GM12878 (cell line): ENCODE measurements around the gene TMEM44. TPM values are rescaled to one million over a fixed set of nuclear protein-coding genes. Genes with fewer than 3 reads are reported as not detected.

Source experiments
- ATAC-seq: fragments of 200-7000 bp; cut with Tn5 transposase; 3 replicates; pipeline ENCODE4 v1.9.1; 2020; ENCODE audit warnings: mild to moderate bottlenecking, moderate library complexity
- BruUV-seq: library from RNA; stranded (reverse); fragments of 400-500 nt; replicated peaks from 2 replicates; lab custom pipeline; 2021; lab: Mats Ljungman, UMichigan
- CTCF ChIA-PET: fragments of 300-600 bp; sonication (Branson Sonifier 250); formaldehyde crosslinking; extraction: SDS; loops from one replicate; lab custom pipeline; 2021; ENCODE audit warnings: inconsistent platforms; lab: Yijun Ruan, JAX
- POLR2A ChIA-PET: fragments of 350-600 bp; formaldehyde crosslinking; extraction: SDS; loops from one replicate; lab custom pipeline; 2021; ENCODE audit warnings: inconsistent platforms; lab: Charles Lee
- RAD21 ChIA-PET: fragments of 300-600 bp; sonication (Branson Sonifier 250); formaldehyde crosslinking; loops from one replicate; lab custom pipeline; 2023; ENCODE audit warnings: antibody characterized with exemption; ENCODE audit not compliant: unreplicated experiment; lab: Charles Lee
- SMC1A ChIA-PET: fragments of 300-600 bp; sonication (Branson Sonifier 250); formaldehyde crosslinking; loops from one replicate; lab custom pipeline; 2023; ENCODE audit not compliant: unreplicated experiment, uncharacterized antibody; lab: Charles Lee
- DNase-seq: peaks from one replicate; pipeline ENCODE4 v3.0.0-alpha.2; 2011; ENCODE audit warnings: low read depth, low spot score
- FAIRE-seq: peaks from 3 replicates; lab custom pipeline; 2011; peaks lifted over from hg19 to GRCh38; lab: Jason Lieb, UNC
- H2AFZ ChIP-seq: 2 replicates; pipeline ENCODE4 v1.6.0; 2011; ENCODE audit warnings: low read depth, low read length, control low read depth; ENCODE audit not compliant: control insufficient read depth
- H3K27ac ChIP-seq: 2 replicates; pipeline ENCODE4 v1.5.1; 2011; ENCODE audit warnings: control low read depth; ENCODE audit not compliant: control insufficient read depth, insufficient read depth
- H3K27me3 ChIP-seq, 2 experiments: replicated peaks in 1 of 2; 2 replicates each; pipeline versions ENCODE4 v1.6.0 to v1.6.1; 2011; ENCODE audit warnings: low read length in 1 of 2; ENCODE audit not compliant: control insufficient read depth in 2 of 2, insufficient read depth in 2 of 2
- H3K36me3 ChIP-seq, 2 experiments: 2 replicates each; pipeline ENCODE4 v1.5.1; 2011; ENCODE audit warnings: low read length in 1 of 2; ENCODE audit not compliant: control insufficient read depth in 2 of 2, insufficient read depth in 2 of 2
- H3K4me1 ChIP-seq: 2 replicates; pipeline ENCODE4 v1.6.1; 2011; ENCODE audit warnings: mild to moderate bottlenecking, low read length, moderate library complexity, mixed read lengths; ENCODE audit not compliant: control insufficient read depth, insufficient read depth
- H3K4me2 ChIP-seq: 2 replicates; pipeline ENCODE4 v1.6.0; 2011; ENCODE audit warnings: control low read depth; ENCODE audit not compliant: control insufficient read depth, insufficient read depth
- H3K4me3 ChIP-seq: fragments of 200-600 bp; sonication (generic); 2 replicates; pipeline ENCODE4 v1.5.1; 2016
- H3K79me2 ChIP-seq: 2 replicates; pipeline ENCODE4 v1.6.0; 2011; ENCODE audit warnings: low read length; ENCODE audit not compliant: control insufficient read depth, insufficient read depth
- H3K9ac ChIP-seq: 2 replicates; pipeline ENCODE4 v1.8.0; 2011; ENCODE audit warnings: low read length, control low read depth, mixed read lengths; ENCODE audit not compliant: control insufficient read depth, insufficient read depth
- H3K9me3 ChIP-seq: replicated peaks from 3 replicates; pipeline ENCODE4 v1.5.1; 2011; ENCODE audit warnings: mild to moderate bottlenecking, low read length; ENCODE audit not compliant: control insufficient read depth, insufficient read depth
- H4K20me1 ChIP-seq: 2 replicates; pipeline ENCODE4 v1.6.0; 2011; ENCODE audit not compliant: control insufficient read depth, insufficient read depth
- ATF2 ChIP-seq: IDR thresholded peaks from 2 replicates; pipeline ENCODE4 v1.6.1; 2012; ENCODE audit warnings: low read length, inconsistent platforms
- ATF3 ChIP-seq: IDR thresholded peaks from 2 replicates; pipeline ENCODE4 v1.6.1; 2011; ENCODE audit warnings: low read depth, mild to moderate bottlenecking, low read length, moderate library complexity, borderline replicate concordance; ENCODE audit errors: extremely low read depth
- BACH1 ChIP-seq: fragments of 450-650 bp; IDR thresholded peaks from 2 replicates; pipeline ENCODE4 v1.6.1; 2017; ENCODE audit warnings: mild to moderate bottlenecking, borderline replicate concordance
- CBX3 ChIP-seq: fragments of 200-600 bp; sonication (generic); IDR thresholded peaks from 2 replicates; pipeline ENCODE4 v1.6.1; 2016; ENCODE audit warnings: low read depth, borderline replicate concordance
- ELK1 ChIP-seq: IDR thresholded peaks from 2 replicates; pipeline ENCODE4 v1.6.1; 2012; ENCODE audit warnings: low read depth, low read length, improper control_type of control experiment
- GATAD2B ChIP-seq: fragments of 450-650 bp; conservative IDR thresholded peaks from 2 replicates; pipeline ENCODE4 v1.6.1; 2017; ENCODE audit warnings: low read depth, mild to moderate bottlenecking, moderate library complexity
- HCFC1 ChIP-seq: fragments of 150-350 bp; IDR thresholded peaks from 2 replicates; pipeline ENCODE4 v1.6.1; 2014; ENCODE audit warnings: low read length
- IKZF2 ChIP-seq, 2 experiments: fragments of 450-650 bp; IDR thresholded peaks; 2 replicates each; pipeline ENCODE4 v1.6.1; 2017; ENCODE audit warnings: mild to moderate bottlenecking in 2 of 2, moderate library complexity in 2 of 2
- MAX ChIP-seq: IDR thresholded peaks from 2 replicates; pipeline ENCODE4 v1.6.1; 2012; ENCODE audit warnings: low read depth, low read length, improper control_type of control experiment
- MEF2B ChIP-seq: fragments of 450-650 bp; IDR thresholded peaks from 2 replicates; pipeline ENCODE4 v1.6.1; 2018; ENCODE audit warnings: mild to moderate bottlenecking, moderate library complexity; ENCODE audit not compliant: partially characterized antibody, poor library complexity, severe bottlenecking
- NFIC ChIP-seq: IDR thresholded peaks from 2 replicates; pipeline ENCODE4 v1.6.1; 2012; ENCODE audit warnings: low read depth, mild to moderate bottlenecking, inconsistent platforms, low read length, moderate library complexity
- NFYA ChIP-seq: IDR thresholded peaks from 2 replicates; pipeline ENCODE4 v1.6.1; 2011; ENCODE audit warnings: low read depth, mild to moderate bottlenecking, low read length, improper control_type of control experiment, borderline replicate concordance
- NFYB ChIP-seq: IDR thresholded peaks from 2 replicates; pipeline ENCODE4 v1.6.1; 2011; ENCODE audit warnings: low read depth, mild to moderate bottlenecking, low read length, improper control_type of control experiment, moderate library complexity; ENCODE audit not compliant: insufficient read depth
- STAT3 ChIP-seq: IDR thresholded peaks from 2 replicates; pipeline ENCODE4 v1.6.1; 2011; ENCODE audit warnings: low read depth, low read length, improper control_type of control experiment
- YY1 ChIP-seq: IDR thresholded peaks from 2 replicates; pipeline ENCODE4 v1.6.1; 2011; ENCODE audit warnings: low read depth, mild to moderate bottlenecking, low read length
- ZBTB33 ChIP-seq: fragments of 450-650 bp; IDR thresholded peaks from 2 replicates; pipeline ENCODE4 v1.6.1; 2017; ENCODE audit warnings: mild to moderate bottlenecking
- ZNF384 ChIP-seq: IDR thresholded peaks from 2 replicates; pipeline ENCODE4 v1.6.1; 2012; ENCODE audit warnings: low read depth, mild to moderate bottlenecking, low read length, improper control_type of control experiment, borderline replicate concordance
- WGBS: methylation state at CpG from one replicate; pipeline ENCODE4 v1.1.6; 2016; ENCODE audit warnings: low lambda C conversion rate; ENCODE audit not compliant: insufficient replicate concordance, insufficient coverage; ENCODE audit errors: missing lambda C conversion rate; 5-methylcytosine and 5-hydroxymethylcytosine counted together
- in situ Hi-C: fragments of 300-500 bp; cut with MboI; formaldehyde crosslinking; loops from 9 replicates; pipeline ENCODE4 v1.14.3; 2018; ENCODE audit warnings: mixed read lengths
- intact Hi-C: fragments of 100-400 bp; cut with micrococcal nuclease; formaldehyde crosslinking; loops from one replicate; pipeline ENCODE4 v1.14.2; 2022; ENCODE audit not compliant: unreplicated experiment
- polyA plus RNA-seq, 11 experiments: library from polyadenylated mRNA; depleted of rRNA in 4 of 11; unstranded in 6 of 11; stranded (reverse) in 5 of 11; fragments of >200 nt; fragmentation: Nextera tagmentation in 4 of 11; fragmentation: Illumina TruSeq in 1 of 11; extraction: Ambion mirVana in 4 of 11; extraction: Trizol in 1 of 11; gene quantifications; 1 replicate in 1 of 11; 2 replicates in 10 of 11; pipeline versions ENCODE4 v1.2.1 to v1.2.3, GENCODE V29; 2011 to 2016; ENCODE audit warnings: inconsistent platforms in 2 of 11, missing spikeins in 2 of 11, low read depth in 1 of 11
- total RNA-seq, 4 experiments: library from RNA; depleted of rRNA in 3 of 4; stranded (reverse); fragments of >200 nt in 3 of 4; fragmentation: Illumina TruSeq in 1 of 4; extraction: Trizol in 1 of 4; gene quantifications; 2 replicates each; pipeline versions ENCODE4 v1.2.1 to v1.2.3, GENCODE V29; 2013 to 2021

TMEM44 gene
- total and polyA plus RNA-seq, 10 of the 15 experiments (the other 5 are each of a cell fraction or from before 2014, with no cell fraction given) = 0.57 to 8.3 (median 3.6) TPM

GRCh38 chr3:194661374-194661773 is 28.2 kb upstream of the TMEM44 start:
- no peak overlapping the region for H3K9ac ChIP-seq
- H3K36me3 ChIP-seq = peaks cover 6 to 19% of the 10 kb centered on the region in 2 experiments; a peak in 3 of 4 replicates
- intact Hi-C loops = no loop called here
- H2AFZ ChIP-seq = no peak overlapping the region
- ATAC-seq = no peak
- SMC1A ChIA-PET = interaction anchor here (0.7 kb wide), 1 partner anchor 580 kb away, joined by 3 read pairs; no protein-coding TSS in a partner anchor
- H4K20me1 ChIP-seq = no peaks in the 10 kb centered on the region
- FAIRE-seq = no peak
- BruUV-seq = no TSS peak
- no peaks in the 10 kb centered on the region for H3K79me2 ChIP-seq
- H3K27ac ChIP-seq = no peak overlapping the region
- TF ChIP-seq HCFC1 = no peak
- no peak for TF ChIP-seq CBX3
- no peak for TF ChIP-seq MEF2B
- no peak for TF ChIP-seq NFYA
- no peak for TF ChIP-seq ZBTB33
- TF ChIP-seq ATF2 = no peak
- TF ChIP-seq GATAD2B = no peak
- TF ChIP-seq STAT3 = no peak
- TF ChIP-seq MAX = no peak
- no peak for TF ChIP-seq NFYB
- no peak for TF ChIP-seq ELK1
- TF ChIP-seq YY1 = no peak
- no peak for TF ChIP-seq BACH1
- TF ChIP-seq ZNF384 = no peak
- TF ChIP-seq IKZF2 (IDR thresholded peaks at IDR 0.05) = no peak
- TF ChIP-seq ATF3 = no peak
- TF ChIP-seq NFIC = no peak
- TF ChIP-seq, all 136 proteins: peak for 0
- ChIA-PET POLR2A (interaction anchor here (1.6 kb wide), 1 partner anchor 10 kb away, joined by 5 read pairs; the partner anchor contains the start of gene LSG1), RAD21 (no interaction called here), CTCF (interaction anchor here (1.4 to 3.5 kb wide), 2 partner anchors 10 to 17 kb away, joined by 3 to 31 read pairs; partner anchors contain the start of gene LSG1)
- Histone ChIP-seq H3K4me3 (no peak overlapping the region), H3K27me3 (no peaks in the 10 kb centered on the region), H3K9me3 (no peaks in the 10 kb centered on the region), H3K4me1 (no peaks in the 10 kb centered on the region), H3K4me2 (no peak overlapping the region)
- 98% methylated on average over 3 of the region's 3 CpGs for WGBS
- in situ Hi-C loops = no loop called here
- DNase-seq = no peak
